ENCODE results near the gene NKD2.

DNA sequence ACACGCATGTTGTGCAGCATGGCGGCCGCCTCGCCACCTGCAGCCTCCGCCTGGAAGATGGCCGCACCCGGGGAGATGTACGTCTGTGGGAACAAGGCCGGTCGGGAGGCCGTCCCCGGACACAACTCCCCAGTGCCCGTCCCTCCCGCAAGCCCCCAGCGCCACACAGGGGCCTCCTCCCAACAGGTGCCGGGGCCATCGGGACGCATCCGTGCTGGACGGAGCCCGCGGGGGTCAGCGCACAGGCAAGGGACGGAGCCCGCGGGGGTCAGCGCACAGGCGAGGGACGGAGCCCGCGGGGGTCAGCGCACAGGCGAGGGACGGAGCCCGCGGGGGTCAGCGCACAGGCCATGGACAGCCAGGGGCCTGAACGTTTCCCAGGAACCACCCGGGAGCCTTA lies 76.8 kb downstream of the NKD2 start:
- TF ChIP-seq SUZ12 (IDR thresholded peaks at IDR 0.05; ENCODE audit: extremely low read depth, insufficient read depth, insufficient read length) (no peak), ZNF274 (IDR thresholded peaks at IDR 0.05; ENCODE audit: low read depth, low read length) (no peak), YY1 (IDR thresholded peaks at IDR 0.05; ENCODE audit: insufficient read depth, insufficient read length) (no peak)
